Body of pancreas (tissue), 4 donors: ENCODE data around the gene PTBP1. TPM values are rescaled to one million over a fixed set of nuclear protein-coding genes. Genes with fewer than 3 reads are reported as not detected.

ENCODE experiments used
- ATAC-seq: fragments of 150-250 bp; one replicate; pipeline ENCODE4 v1.9.1; 2016
- DNase-seq, 4 donors: peaks; one replicate each; pipeline ENCODE4 v3.0.0-alpha.2; 2019
- H3K27ac ChIP-seq, 4 donors: fragments of 200-600 bp; sonication (generic); 1 replicate in 3 of 4; 2 replicates in 1 of 4; pipeline versions ENCODE4 v1.5.1 to v1.6.1; 2016 to 2019; ENCODE audit warnings: mild to moderate bottlenecking in 1 of 4, mixed read lengths in 1 of 4, moderate library complexity in 1 of 4
- H3K27me3 ChIP-seq, 2 donors: fragments of 200-600 bp; sonication (generic); one replicate each; pipeline ENCODE4 v1.6.0; 2016; ENCODE audit warnings: mild to moderate bottlenecking in 1 of 2
- H3K36me3 ChIP-seq, 2 donors: fragments of 200-600 bp; sonication (generic); replicated peaks in 1 of 2; 2 replicates each; pipeline ENCODE4 v1.5.1; 2016; ENCODE audit warnings: low read depth in 2 of 2; ENCODE audit not compliant: insufficient read depth in 1 of 2
- H3K4me1 ChIP-seq: fragments of 200-600 bp; sonication (generic); one replicate; pipeline ENCODE4 v1.6.0; 2016
- H3K4me3 ChIP-seq, 2 donors: fragments of 200-600 bp; sonication (generic); 1 replicate in 1 of 2; 2 replicates in 1 of 2; pipeline ENCODE4 v1.5.1; 2016 to 2019
- H3K9me3 ChIP-seq, 3 donors: fragments of 200-600 bp; sonication (generic); 1 replicate in 2 of 3; 2 replicates in 1 of 3; pipeline ENCODE4 v1.5.1; 2016
- CTCF ChIP-seq, 7 experiments: fragments of 450-650 bp in 4 of 7; fragments of 200-600 bp in 3 of 7; sonication (generic) in 3 of 7; IDR thresholded peaks; one replicate each; pipeline ENCODE4 v1.5.1; 2016 to 2019; ENCODE audit warnings: antibody characterized with exemption in 7 of 7
- POLR2A ChIP-seq, 3 donors: fragments of 450-650 bp; IDR thresholded peaks; one replicate each; pipeline ENCODE4 v1.6.1; 2016; ENCODE audit warnings: antibody characterized with exemption in 3 of 3, mild to moderate bottlenecking in 2 of 3
- WGBS, 2 donors: methylation state at CpG; one replicate each; pipeline ENCODE4 v1.1.5; 2017; 5-methylcytosine and 5-hydroxymethylcytosine counted together
- intact Hi-C: fragments of 100-400 bp; cut with DNase I; formaldehyde crosslinking; loops from one replicate; pipeline ENCODE4 v1.15.1; 2023
- total RNA-seq, 2 donors: library from RNA; depleted of rRNA; stranded (reverse); fragments of >200 nt; gene quantifications; one replicate each; pipeline ENCODE4 v1.1.0, GENCODE V29; 2016

Gene PTBP1
- total RNA-seq, 2 donors from 2014 or later = 78.9 to 100 TPM

GRCh38 chr19:808423-808775 is 11.1 kb downstream of the PTBP1 start:
- DNase-seq = no peak
- no peak for ATAC-seq
- Histone ChIP-seq H3K9me3 (no peaks in the 10 kb centered on the region), H3K27ac (no peak overlapping the region), H3K27me3 (no peaks in the 10 kb centered on the region), H3K36me3 (peaks cover 59 to 62% of the 10 kb centered on the region in 2 donors), H3K4me3 (no peak overlapping the region), H3K4me1 (no peaks in the 10 kb centered on the region)
- TF ChIP-seq POLR2A (IDR thresholded peaks at IDR 0.05) = no peak
- TF ChIP-seq CTCF (IDR thresholded peaks at IDR 0.05) = no peak
- 90% methylated on average over 26 of the region's 26 CpGs; no CpG with 5 or more reads in 1 of the 2 donors for WGBS, 2 donors
- intact Hi-C loops = no loop called here

- intact Hi-C loops = no loop called here
- DNase-seq (peak in 1 of 4 donors; percentile 24), ATAC-seq (no peak)
- Histone ChIP-seq H3K9me3 (no peaks in the 10 kb centered on the region), H3K27ac (no peak overlapping the region), H3K36me3 (peaks cover 42 to 49% of the 10 kb centered on the region in 2 donors), H3K27me3 (no peaks in the 10 kb centered on the region), H3K4me3 (no peak overlapping the region), H3K4me1 (no peaks in the 10 kb centered on the region)
- WGBS, 2 donors = 87 to 88% methylated on average over 23 to 30 of the region's 30 CpGs
- TF ChIP-seq CTCF (IDR thresholded peaks at IDR 0.05) (no peak), POLR2A (IDR thresholded peaks at IDR 0.05) (no peak)
Measured at GRCh38 chr19:810077-810855, 13.0 kb downstream of the PTBP1 start.

GRCh38 chr19:810883-811489 is 13.7 kb downstream of the PTBP1 start:
- ATAC-seq (no peak), DNase-seq (no peak)
- Histone ChIP-seq H3K27ac (no peak overlapping the region), H3K9me3 (no peaks in the 10 kb centered on the region), H3K36me3 (peaks cover 36 to 45% of the 10 kb centered on the region in 2 donors), H3K4me3 (no peak overlapping the region), H3K4me1 (no peaks in the 10 kb centered on the region), H3K27me3 (no peaks in the 10 kb centered on the region)
- intact Hi-C loops = no loop called here
- 88 to 93% methylated on average over 18 to 24 of the region's 25 CpGs for WGBS, 2 donors
- no peak for TF ChIP-seq CTCF (IDR thresholded peaks at IDR 0.05)
- TF ChIP-seq POLR2A (IDR thresholded peaks at IDR 0.05) = no peak

- no peaks in the 10 kb centered on the region for H3K27me3 ChIP-seq
- DNase-seq (no peak), ATAC-seq (no peak)
- H3K9me3 ChIP-seq = no peaks in the 10 kb centered on the region
- no peak for TF ChIP-seq POLR2A (IDR thresholded peaks at IDR 0.05)
- no peak for TF ChIP-seq CTCF (IDR thresholded peaks at IDR 0.05)
- no peak overlapping the region for H3K27ac ChIP-seq
- H3K4me3 ChIP-seq = no peak overlapping the region
- intact Hi-C loops = no loop called here
- no peaks in the 10 kb centered on the region for H3K4me1 ChIP-seq
- 93 to 98% methylated on average over 20 of the region's 20 CpGs for WGBS, 2 donors
- peaks cover 30 to 40% of the 10 kb centered on the region in 2 donors for H3K36me3 ChIP-seq
Measured at GRCh38 chr19:811506-812048, 14.3 kb downstream of the PTBP1 start.
